ENCODE results near the gene PDE4B.

- no peak for TF ChIP-seq CTCF (optimal IDR thresholded peaks at IDR 0.05 in 1 of 3, IDR thresholded peaks at IDR 0.05 in 1 of 3, conservative IDR thresholded peaks at IDR 0.05 in 1 of 3; ENCODE audit: extremely low read depth in 1 of 3, insufficient read depth in 2 of 3, low read length in 3 of 3)
- no peak for TF ChIP-seq EZH2 (IDR thresholded peaks at IDR 0.05; ENCODE audit: low read length)
These were observed 27.1 kb upstream of the PDE4B start for GRCh38 chr1:65765631-65766030.

Data from keratinocyte (primary cell).